ENCODE measurements around the gene ERICH3.

DNA sequence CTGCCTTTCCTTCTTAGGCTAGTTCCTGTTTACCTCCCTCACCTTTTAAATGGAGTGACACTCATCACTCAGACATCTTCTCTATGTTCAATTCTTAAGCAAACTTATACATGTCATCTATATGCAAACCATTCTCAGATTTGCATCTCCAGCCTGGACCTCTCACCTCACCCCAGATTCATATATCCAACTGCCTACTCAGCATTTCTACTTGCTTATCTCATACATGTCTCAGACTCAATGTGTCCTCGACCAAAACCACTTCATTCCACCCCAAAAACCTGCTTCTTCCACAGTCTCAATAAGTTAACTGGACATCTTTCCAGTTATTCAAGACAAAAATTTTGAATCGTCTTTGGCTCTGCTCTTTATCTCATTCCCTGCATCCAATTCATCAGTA is 62.6 kb downstream of the ERICH3 start:
- TF ChIP-seq CTCF (IDR thresholded peaks at IDR 0.05) = no peak
- TF ChIP-seq POLR2A (IDR thresholded peaks at IDR 0.05) = no peak
